Endothelial cell of umbilical vein (primary cell): Measurements from ENCODE around the gene DENND2A.

Experiments
- CTCF ChIP-seq, 2 donors: IDR thresholded peaks; 1 replicate in 1 of 2; 2 replicates in 1 of 2; pipeline ENCODE4 v1.5.1; 2011; ENCODE audit warnings: low read length in 2 of 2, mild to moderate bottlenecking in 2 of 2, moderate library complexity in 2 of 2, control low read depth in 1 of 2, inconsistent platforms in 1 of 2, low read depth in 1 of 2; ENCODE audit not compliant: insufficient read depth in 1 of 2; ENCODE audit errors: extremely low read depth in 1 of 2
- POLR2A ChIP-seq: IDR thresholded peaks from 2 replicates; pipeline ENCODE4 v1.6.1; 2012; ENCODE audit warnings: low read depth, mild to moderate bottlenecking, control low read depth, low read length
- POLR2AphosphoS5 ChIP-seq: IDR thresholded peaks from 2 replicates; pipeline ENCODE4 v1.6.1; 2012; ENCODE audit warnings: low read depth, mild to moderate bottlenecking, control low read depth, low read length, moderate library complexity; ENCODE audit not compliant: insufficient read depth

- TF ChIP-seq CTCF (IDR thresholded peaks at IDR 0.05; ENCODE audit: extremely low read depth in 1 of 2, insufficient read depth in 1 of 2, low read depth in 1 of 2, low read length in 2 of 2) (no peak), POLR2A (no peak), POLR2AphosphoS5 (no peak)
These were observed 43.0 kb upstream of the DENND2A start for GRCh38 chr7:140683657-140684056.
